ENCODE data around the gene DAPK3. TPM values are rescaled to one million over a fixed set of nuclear protein-coding genes. Genes with fewer than 3 reads are reported as not detected.
A peak's percentile ranks its signal among the peaks of the same experiment; 100 is the strongest.

Gene DAPK3
- total and polyA plus RNA-seq, 5 donors: 67.8 to 122 (median 101) TPM

GRCh38 chr19:3932931-3933810, 37.7 kb downstream of the DAPK3 start, which contains the start of gene NMRK2:
TSS of gene NMRK2 (plus strand) at chr19:3933069. CDS start at chr19:3933672, 603 bp downstream.
- peak; percentile 58 to 85 (median 78) for DNase-seq
- Histone ChIP-seq H3K4me3 (ENCODE audit: low read length) (peak within 1 kb of the TSS; percentile 21), H3K9me3 (ENCODE audit: control insufficient read depth, low read length) (no peaks in the 10 kb centered on the region), H3K27me3 (ENCODE audit: control insufficient read depth, insufficient read depth) (no peaks in the 10 kb centered on the region), H3K4me1 (ENCODE audit: control insufficient read depth, insufficient read depth, low read length) (no peaks in the 10 kb centered on the region), H3K27ac (ENCODE audit: low read length) (peak within 1 kb of the TSS; percentile 94)
- 2% methylated on average over 51 of the region's 51 CpGs for WGBS
- ATAC-seq: peak; percentile 71 to 80
- intact Hi-C loops (cut with DNase I): no loop called here

- WGBS: 55% methylated on average over 8 of the region's 8 CpGs
- intact Hi-C loops (cut with DNase I): no loop called here
- DNase-seq (peak; percentile 56 to 88 (median 82)), ATAC-seq (peak; percentile 61 to 66)
- Histone ChIP-seq H3K4me3 (ENCODE audit: low read length) (no peak overlapping the region), H3K4me1 (ENCODE audit: control insufficient read depth, insufficient read depth, low read length) (no peaks in the 10 kb centered on the region), H3K9me3 (ENCODE audit: control insufficient read depth, low read length) (no peaks in the 10 kb centered on the region), H3K27me3 (ENCODE audit: control insufficient read depth, insufficient read depth) (no peaks in the 10 kb centered on the region), H3K27ac (ENCODE audit: low read length) (peak overlapping the region; percentile 94)
Observed at GRCh38 chr19:3931041-3931440, 39.9 kb downstream of the DAPK3 start.

- 80% methylated on average over 1 of the region's 1 CpG for WGBS
- intact Hi-C loops (cut with DNase I): no loop called here
- H3K4me3 ChIP-seq (ENCODE audit: low read length): no peak overlapping the region
- H3K9me3 ChIP-seq (ENCODE audit: control insufficient read depth, low read length): no peaks in the 10 kb centered on the region
- no peaks in the 10 kb centered on the region for H3K27me3 ChIP-seq (ENCODE audit: control insufficient read depth, insufficient read depth)
- ATAC-seq (no peak), DNase-seq (no peak)
- no peak overlapping the region for H3K27ac ChIP-seq (ENCODE audit: low read length)
- no peaks in the 10 kb centered on the region for H3K4me1 ChIP-seq (ENCODE audit: control insufficient read depth, insufficient read depth, low read length)
Observed at GRCh38 chr19:3923912-3924311, 47.0 kb downstream of the DAPK3 start.

GRCh38 chr19:3923096-3923758, 47.7 kb downstream of the DAPK3 start:
- no peak for DNase-seq
- ATAC-seq: no peak
- no peak overlapping the region for H3K27ac ChIP-seq (ENCODE audit: low read length)
- no peaks in the 10 kb centered on the region for H3K9me3 ChIP-seq (ENCODE audit: control insufficient read depth, low read length)
- no peak overlapping the region for H3K4me3 ChIP-seq (ENCODE audit: low read length)
- no peaks in the 10 kb centered on the region for H3K4me1 ChIP-seq (ENCODE audit: control insufficient read depth, insufficient read depth, low read length)
- H3K27me3 ChIP-seq (ENCODE audit: control insufficient read depth, insufficient read depth): no peaks in the 10 kb centered on the region
- intact Hi-C loops (cut with DNase I): no loop called here

- Histone ChIP-seq H3K4me3 (ENCODE audit: low read length) (no peak overlapping the region), H3K9me3 (ENCODE audit: control insufficient read depth, low read length) (no peaks in the 10 kb centered on the region), H3K27ac (ENCODE audit: low read length) (no peak overlapping the region), H3K27me3 (ENCODE audit: control insufficient read depth, insufficient read depth) (no peaks in the 10 kb centered on the region), H3K4me1 (ENCODE audit: control insufficient read depth, insufficient read depth, low read length) (no peaks in the 10 kb centered on the region)
- 93% methylated on average over 8 of the region's 8 CpGs for WGBS
- ATAC-seq: no peak
- DNase-seq: no peak
- intact Hi-C loops (cut with DNase I): no loop called here
Observed at GRCh38 chr19:3919793-3920192, 51.1 kb downstream of the DAPK3 start.

- ATAC-seq (no peak), DNase-seq (no peak)
- no peaks in the 10 kb centered on the region for H3K27me3 ChIP-seq (ENCODE audit: control insufficient read depth, insufficient read depth)
- H3K4me3 ChIP-seq (ENCODE audit: low read length): no peak overlapping the region
- H3K27ac ChIP-seq (ENCODE audit: low read length): no peak overlapping the region
- no peaks in the 10 kb centered on the region for H3K9me3 ChIP-seq (ENCODE audit: control insufficient read depth, low read length)
- intact Hi-C loops (cut with DNase I): no loop called here
- WGBS: 90% methylated on average over 5 of the region's 5 CpGs
- no peaks in the 10 kb centered on the region for H3K4me1 ChIP-seq (ENCODE audit: control insufficient read depth, insufficient read depth, low read length)
Observed at GRCh38 chr19:3916033-3916432, 54.9 kb downstream of the DAPK3 start.

- DNase-seq: no peak
- Histone ChIP-seq H3K4me3 (ENCODE audit: low read length) (no peak overlapping the region), H3K9me3 (ENCODE audit: control insufficient read depth, low read length) (no peaks in the 10 kb centered on the region), H3K4me1 (ENCODE audit: control insufficient read depth, insufficient read depth, low read length) (no peaks in the 10 kb centered on the region), H3K27me3 (ENCODE audit: control insufficient read depth, insufficient read depth) (no peaks in the 10 kb centered on the region), H3K27ac (ENCODE audit: low read length) (no peak overlapping the region)
- 74% methylated on average over 9 of the region's 9 CpGs for WGBS
- no peak for ATAC-seq
- intact Hi-C loops (cut with DNase I): no loop called here
Observed at GRCh38 chr19:3914199-3914598, 56.7 kb downstream of the DAPK3 start.

- Histone ChIP-seq H3K4me3 (ENCODE audit: low read length) (no peak overlapping the region), H3K4me1 (ENCODE audit: control insufficient read depth, insufficient read depth, low read length) (no peaks in the 10 kb centered on the region), H3K27ac (ENCODE audit: low read length) (no peak overlapping the region), H3K9me3 (ENCODE audit: control insufficient read depth, low read length) (no peaks in the 10 kb centered on the region), H3K27me3 (ENCODE audit: control insufficient read depth, insufficient read depth) (no peaks in the 10 kb centered on the region)
- intact Hi-C loops (cut with DNase I): no loop called here
- WGBS: 97% methylated on average over 1 of the region's 1 CpG
- ATAC-seq (no peak), DNase-seq (no peak)
Observed at GRCh38 chr19:3910105-3910504, 60.8 kb downstream of the DAPK3 start.

Small RNAs within 50 kb of the gene (microRNA-seq; reads per million reads assigned to microRNA genes)
- 0 reads per million in 2 donors for gene MIR637

Other genes with a start within 250 kb of the DAPK3 start
- 10 to 100 TPM; 10.5 to 14.0 (median 11.8) TPM for gene APBA3, start 209.4 kb downstream of the DAPK3 start, total RNA-seq
- gene APBA3, start 209.4 kb downstream of the DAPK3 start, polyA plus RNA-seq: 13.1 TPM
- gene MRPL54, start 208.4 kb downstream of the DAPK3 start, total RNA-seq: 10 to 100 TPM; 62.9 to 78.1 (median 69.4) TPM
- 129 TPM for gene MRPL54, start 208.4 kb downstream of the DAPK3 start, polyA plus RNA-seq
- not detected for gene RAX2, start 198.9 kb downstream of the DAPK3 start, total RNA-seq
- not detected for gene RAX2, start 198.9 kb downstream of the DAPK3 start, polyA plus RNA-seq
- gene MATK, start 184.7 kb downstream of the DAPK3 start, total RNA-seq: 1 to 10 TPM in 2 of 4 donors, under 1 TPM in 2; 0.51 to 1.8 (median 1.0) TPM
- 0.36 TPM for gene MATK, start 184.7 kb downstream of the DAPK3 start, polyA plus RNA-seq
- under 1 TPM; 0.36 to 0.85 (median 0.65) TPM for gene ZFR2, start 102.1 kb downstream of the DAPK3 start, total RNA-seq
- 0.86 TPM for gene ZFR2, start 102.1 kb downstream of the DAPK3 start, polyA plus RNA-seq
- not detected for gene ATCAY, start 90.4 kb downstream of the DAPK3 start, total RNA-seq
- gene ATCAY, start 90.4 kb downstream of the DAPK3 start, polyA plus RNA-seq: 0.05 TPM
- gene NMRK2, start 38.0 kb downstream of the DAPK3 start, total RNA-seq: 1,000 to 10,000 TPM; 1,114 to 1,487 (median 1,236) TPM
- gene NMRK2, start 38.0 kb downstream of the DAPK3 start, polyA plus RNA-seq: 1,838 TPM
- gene EEF2, start 14.4 kb upstream of the DAPK3 start, total RNA-seq: 1,000 to 10,000 TPM; 2,000 to 2,630 (median 2,240) TPM
- gene EEF2, start 14.4 kb upstream of the DAPK3 start, polyA plus RNA-seq: 1,037 TPM
- 10 to 100 TPM; 11.9 to 13.1 (median 12.5) TPM for gene PIAS4, start 36.6 kb upstream of the DAPK3 start, total RNA-seq
- gene PIAS4, start 36.6 kb upstream of the DAPK3 start, polyA plus RNA-seq: 9.6 TPM
- 10 to 100 TPM; 28.6 to 32.6 (median 31.6) TPM for gene ZBTB7A, start 95.8 kb upstream of the DAPK3 start, total RNA-seq
- 17.5 TPM for gene ZBTB7A, start 95.8 kb upstream of the DAPK3 start, polyA plus RNA-seq
- gene MAP2K2, start 153.0 kb upstream of the DAPK3 start, total RNA-seq: 100 to 1,000 TPM; 113 to 134 (median 121) TPM
- 151 TPM for gene MAP2K2, start 153.0 kb upstream of the DAPK3 start, polyA plus RNA-seq
- not detected for gene CREB3L3, start 182.5 kb upstream of the DAPK3 start, total RNA-seq
- gene CREB3L3, start 182.5 kb upstream of the DAPK3 start, polyA plus RNA-seq: not detected
- 10 to 100 TPM; 11.2 to 16.6 (median 13.1) TPM for gene SIRT6, start 211.5 kb upstream of the DAPK3 start, total RNA-seq
- gene SIRT6, start 211.5 kb upstream of the DAPK3 start, polyA plus RNA-seq: 15.8 TPM
- under 1 TPM; 0.31 to 0.88 (median 0.41) TPM for gene ANKRD24, start 211.6 kb upstream of the DAPK3 start, total RNA-seq
- 0.45 TPM for gene ANKRD24, start 211.6 kb upstream of the DAPK3 start, polyA plus RNA-seq

All from right cardiac atrium (tissue), 5 donors.